Activated effector memory CD4-positive, alpha-beta T cell treated with Interleukin-2 at 50 U/mL for 16 hours (primary cell): ENCODE measurements around the gene GRIN2B.

Experiments used
- DNase-seq: peaks from one replicate; pipeline ENCODE4 v3.0.0-alpha.2; 2020

Gene GRIN2B

DNA sequence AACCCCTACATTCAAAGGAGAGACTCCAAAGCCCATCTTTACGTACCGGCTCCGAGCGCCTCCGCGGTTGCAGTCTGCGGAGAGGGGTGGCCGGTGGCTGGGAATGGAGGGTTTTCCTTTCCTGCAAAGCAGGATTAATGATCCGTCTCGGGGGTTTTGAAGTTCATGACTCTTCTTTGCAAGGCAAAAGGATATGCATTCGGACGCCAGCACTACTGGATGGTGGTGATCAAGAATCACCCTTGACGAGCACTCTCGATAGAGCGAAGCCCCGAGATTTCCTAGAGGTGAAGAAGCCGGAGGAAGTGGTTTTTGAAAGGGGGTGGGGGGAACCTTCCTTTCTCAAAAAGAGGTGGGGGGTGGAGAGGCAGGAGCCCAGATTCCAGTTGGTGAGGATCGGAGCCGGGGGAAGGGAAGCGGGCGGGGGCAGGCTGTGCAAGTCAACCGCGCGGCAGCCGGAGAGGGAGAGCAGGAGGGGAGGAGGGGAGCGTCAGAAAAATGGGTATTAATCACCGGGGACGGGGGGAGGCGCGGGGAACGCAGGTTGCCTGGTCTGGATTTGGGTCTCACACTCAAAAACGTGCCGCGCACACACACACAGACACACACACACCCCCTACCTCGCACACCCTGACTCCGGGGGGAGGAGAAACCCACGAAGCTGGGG lies at the start of gene GRIN2B:
TSS of gene GRIN2B (minus strand) at position 307 of the 667 bp plus-strand sequence. CDS start 115,394 bp downstream, outside the sequence.
- DNase-seq: no peak

DNA sequence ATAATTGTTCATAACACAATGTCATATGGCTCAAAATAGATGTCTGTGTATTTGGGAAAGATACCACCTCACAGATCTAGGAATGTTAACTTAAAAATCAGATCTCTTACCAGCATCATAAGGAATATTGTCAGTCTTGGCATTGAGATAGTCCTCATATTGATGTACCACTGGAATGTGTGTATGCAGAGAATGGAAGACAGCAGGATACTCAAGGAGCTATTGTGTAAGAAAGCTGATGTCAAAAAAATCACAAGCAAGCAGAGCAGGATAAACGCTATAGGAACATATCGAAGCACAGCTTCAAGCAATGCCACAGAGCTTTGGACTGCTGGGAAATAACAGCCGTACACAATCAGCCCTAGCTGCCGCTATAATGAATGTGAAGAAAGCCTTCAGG lies 45.1 kb upstream of the GRIN2B start:
- DNase-seq: no peak

DNA sequence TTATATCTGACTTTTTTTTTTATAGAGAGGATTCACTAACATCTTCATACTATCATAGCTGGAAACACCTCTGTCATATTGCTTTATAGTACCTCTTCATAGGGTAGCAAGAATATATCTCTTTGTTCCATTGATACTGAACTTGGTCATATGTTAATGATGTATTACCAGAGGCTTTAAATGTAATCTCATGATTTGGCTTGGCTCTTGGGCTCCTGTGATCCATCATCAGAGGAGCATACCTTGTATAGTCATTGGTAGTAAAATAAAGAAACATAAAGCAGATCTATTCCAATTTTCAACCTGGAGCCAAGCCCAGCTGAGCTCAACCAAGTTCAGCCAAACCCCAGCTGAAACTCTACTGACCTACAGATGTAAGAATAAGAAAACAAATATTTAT lies 43.2 kb upstream of the GRIN2B start:
- no peak for DNase-seq

DNA sequence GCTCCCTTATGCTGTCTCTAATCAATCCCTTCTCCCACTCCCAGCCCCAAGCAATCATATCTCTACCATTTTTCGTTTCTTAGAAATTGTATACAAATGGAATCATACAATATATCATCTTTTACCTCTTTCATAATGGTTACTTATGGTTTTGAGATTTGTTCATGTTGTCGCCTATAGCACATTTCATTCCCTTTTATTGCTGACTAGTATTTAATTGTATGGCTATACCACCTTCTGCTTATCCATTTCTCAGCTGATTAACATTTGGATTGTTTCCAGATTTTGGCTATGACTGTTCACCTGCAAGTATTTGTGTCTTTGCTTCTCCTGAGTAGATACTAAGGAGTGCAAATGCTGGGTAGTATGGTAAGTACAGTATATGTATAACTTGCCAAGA lies 36.7 kb upstream of the GRIN2B start:
- no peak for DNase-seq

DNA sequence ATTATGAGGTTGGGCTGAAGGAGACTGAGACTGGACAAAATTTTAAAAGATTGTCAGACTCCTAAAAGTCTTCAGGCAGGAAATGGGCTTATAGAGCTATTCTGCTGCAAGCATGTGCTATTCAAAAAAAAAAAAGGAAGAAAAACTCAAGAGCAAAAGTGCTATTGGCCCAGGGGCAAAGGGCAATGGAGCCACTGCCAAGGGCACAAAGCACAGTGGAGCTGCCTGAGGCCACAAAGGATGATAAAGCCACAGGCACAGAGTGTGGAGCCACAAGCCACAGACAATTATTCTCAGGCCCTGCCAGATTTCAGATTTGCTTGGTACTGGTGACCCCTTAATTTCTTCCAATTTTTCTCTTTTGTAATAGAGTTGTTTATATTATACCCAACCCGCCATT lies 29.6 kb upstream of the GRIN2B start:
- no peak for DNase-seq

DNA sequence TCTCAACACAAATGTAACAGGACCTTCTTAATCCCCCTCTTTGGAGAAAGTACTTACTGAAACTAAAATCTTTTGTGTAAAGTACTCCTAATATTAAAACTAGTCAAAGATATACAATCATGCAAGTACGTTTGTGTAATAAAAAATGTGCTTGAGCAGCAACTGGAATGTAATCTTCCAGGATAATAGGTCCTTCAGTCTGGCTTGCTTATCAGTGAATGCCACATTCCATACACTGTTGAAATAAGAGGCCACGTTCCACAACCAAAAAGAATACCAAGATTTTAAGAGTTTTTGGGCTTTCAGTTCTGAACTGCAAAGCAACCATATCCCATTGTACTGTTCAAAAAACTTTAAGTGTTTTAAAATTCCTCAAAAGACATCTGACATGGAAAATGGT lies 26.2 kb upstream of the GRIN2B start:
- no peak for DNase-seq

DNA sequence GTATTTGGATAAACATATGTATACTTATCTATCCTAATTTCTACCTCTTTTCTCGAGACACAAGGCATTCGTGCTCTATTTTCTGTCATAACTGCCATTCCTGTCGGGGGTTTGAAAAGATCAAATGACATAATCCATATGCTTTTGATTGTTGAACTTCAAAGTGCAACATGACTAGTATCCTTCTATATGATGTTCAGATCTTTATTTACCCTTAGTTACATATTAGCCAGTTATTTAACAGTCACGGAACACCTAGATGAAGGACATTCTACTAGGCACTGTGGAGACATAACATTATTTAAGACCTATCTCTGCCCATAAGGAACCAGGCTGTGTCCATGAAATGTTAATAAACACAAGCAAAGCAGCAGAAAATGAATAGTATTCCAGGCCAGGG lies 11.2 kb upstream of the GRIN2B start:
- DNase-seq: no peak

DNA sequence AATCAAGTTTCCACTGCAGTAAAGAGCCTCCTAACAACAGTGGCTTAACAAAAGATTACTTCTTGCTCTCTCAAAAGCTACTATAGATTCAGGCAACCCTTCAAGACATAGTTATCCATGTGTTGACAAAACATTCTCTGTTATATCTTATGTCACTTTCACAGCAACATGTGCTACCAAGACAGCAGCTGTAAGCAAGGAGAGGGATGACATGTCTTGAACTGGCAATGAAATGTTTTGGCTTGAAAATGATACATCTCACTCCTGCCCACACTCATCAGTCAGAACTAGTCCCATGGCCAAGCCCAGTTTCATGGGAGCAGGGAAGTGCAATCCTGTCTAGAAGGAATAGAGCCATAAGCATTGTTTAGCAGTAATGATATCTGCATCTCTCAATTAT lies 10.7 kb upstream of the GRIN2B start:
- no peak for DNase-seq

DNA sequence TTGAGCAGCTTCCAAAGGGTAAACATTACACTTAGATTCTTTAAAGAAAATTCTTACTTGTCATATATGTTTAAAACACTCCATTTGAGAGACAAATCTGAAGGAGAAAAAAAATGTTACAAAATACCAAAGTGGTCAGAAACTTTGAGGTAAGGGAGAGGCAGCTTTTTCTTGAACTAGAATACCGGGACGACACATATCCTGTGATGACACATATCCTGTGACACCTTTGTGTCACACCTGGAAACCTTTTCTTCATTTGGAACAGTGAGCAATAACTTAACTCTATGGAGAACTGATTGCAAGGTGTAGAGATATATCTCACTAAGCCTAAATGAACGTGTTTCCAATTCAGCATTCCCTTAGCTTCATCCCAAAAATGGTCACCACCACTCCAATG lies 4.6 kb upstream of the GRIN2B start:
- DNase-seq: no peak

DNA sequence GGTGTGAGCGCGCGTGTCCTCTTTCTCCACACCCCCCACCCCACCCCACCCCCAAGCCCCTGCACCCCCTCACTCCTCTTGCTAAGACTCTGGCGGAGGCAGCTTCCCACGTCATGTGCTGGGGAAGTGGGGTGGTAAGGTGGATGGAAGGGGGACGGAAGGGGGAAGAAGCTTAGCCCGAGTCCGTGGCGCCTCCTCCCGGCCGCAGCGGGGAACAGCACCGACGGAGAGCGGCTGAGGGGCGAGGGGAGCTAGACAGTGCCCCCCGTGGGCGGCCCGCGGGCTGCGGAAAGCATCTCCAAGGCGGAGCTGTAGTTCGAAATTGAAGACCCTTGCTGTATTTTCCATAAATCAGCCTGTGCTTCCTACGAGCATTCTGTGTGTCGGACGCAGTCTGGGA lies 588 bp upstream of the GRIN2B start:
- no peak for DNase-seq

DNA sequence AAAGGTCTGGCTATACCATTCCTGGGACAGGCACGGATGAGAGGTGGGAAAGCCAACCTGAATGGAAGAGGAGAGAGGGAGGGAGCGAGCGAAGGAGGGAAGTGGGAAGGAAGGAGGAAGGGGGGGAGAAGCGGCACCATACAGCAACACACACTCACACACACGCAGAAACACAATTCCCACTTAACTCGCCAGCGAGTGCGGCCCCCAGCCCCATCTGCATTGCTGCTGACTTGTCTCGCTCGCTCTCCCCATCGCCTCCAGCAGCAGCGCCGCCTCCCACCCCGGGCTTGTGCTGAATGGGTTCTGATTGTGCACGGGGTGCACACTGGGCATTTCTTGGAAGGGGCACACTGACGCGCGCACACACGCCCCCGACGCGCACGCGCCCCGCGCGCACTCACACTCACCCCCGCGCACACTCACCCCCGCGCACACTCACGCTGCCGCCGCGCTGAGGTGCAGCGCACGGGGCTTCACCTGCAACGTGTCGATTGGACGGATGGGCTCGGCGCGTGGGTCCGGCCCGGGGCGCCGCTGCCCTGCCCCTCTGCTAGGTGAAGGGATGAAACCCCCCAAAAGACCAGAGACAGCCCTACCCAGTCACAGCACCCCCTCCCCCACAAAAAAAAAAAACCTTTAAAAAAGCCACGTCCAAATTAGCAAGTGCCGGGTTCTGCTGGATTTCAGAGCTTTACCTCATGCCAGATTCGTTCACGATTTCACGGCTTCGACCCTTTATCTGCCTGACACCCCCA lies 685 bp downstream of the GRIN2B start:
- no peak for DNase-seq

DNA sequence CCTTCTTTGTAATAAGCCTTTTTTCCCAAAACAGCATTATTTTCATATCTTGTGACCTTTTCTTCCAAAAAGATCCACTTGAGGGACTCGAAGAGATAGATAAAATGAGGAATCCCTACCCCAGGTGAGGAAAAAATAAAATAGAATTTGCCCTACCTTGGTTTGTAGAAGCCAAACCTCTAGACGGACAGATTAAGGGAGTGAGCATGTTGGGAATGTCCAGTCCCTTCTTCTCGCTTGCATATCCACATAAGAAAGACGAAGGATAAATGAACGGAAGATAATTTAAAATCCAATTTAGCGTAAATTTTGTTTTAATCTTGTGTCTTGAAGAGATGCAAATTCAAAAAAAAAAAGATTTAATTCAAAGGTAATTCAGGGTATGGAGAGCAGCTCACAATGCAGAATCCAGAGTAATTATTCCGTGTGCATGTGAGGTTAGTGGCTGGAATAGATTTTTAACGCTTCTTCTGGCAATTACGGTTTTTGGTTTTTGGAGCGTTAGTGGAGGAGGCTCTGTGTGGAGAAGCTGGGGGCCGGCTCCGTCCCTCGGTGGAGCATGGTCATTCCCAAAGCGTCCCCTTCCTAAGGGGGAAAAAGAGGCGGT lies 1.5 kb downstream of the GRIN2B start:
- DNase-seq: no peak

DNA sequence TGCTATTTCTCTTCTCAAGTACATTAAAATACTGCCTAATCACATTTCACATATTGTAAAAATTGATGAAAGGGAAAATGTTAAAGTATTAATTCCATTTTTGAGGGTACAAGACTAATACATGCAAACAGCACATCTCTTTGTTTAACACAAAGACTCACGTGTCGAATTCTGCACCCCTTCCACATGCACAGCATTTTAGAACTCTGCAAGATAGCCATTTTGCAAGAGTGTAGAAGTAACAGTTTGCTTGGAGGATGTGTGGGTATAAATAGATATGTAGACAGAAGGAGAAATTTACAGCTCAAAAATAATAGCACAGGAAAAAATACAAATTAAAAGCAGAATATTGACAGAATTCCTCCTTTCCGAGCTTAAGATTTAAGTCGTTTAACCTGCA lies 2.5 kb downstream of the GRIN2B start:
- DNase-seq: no peak

DNA sequence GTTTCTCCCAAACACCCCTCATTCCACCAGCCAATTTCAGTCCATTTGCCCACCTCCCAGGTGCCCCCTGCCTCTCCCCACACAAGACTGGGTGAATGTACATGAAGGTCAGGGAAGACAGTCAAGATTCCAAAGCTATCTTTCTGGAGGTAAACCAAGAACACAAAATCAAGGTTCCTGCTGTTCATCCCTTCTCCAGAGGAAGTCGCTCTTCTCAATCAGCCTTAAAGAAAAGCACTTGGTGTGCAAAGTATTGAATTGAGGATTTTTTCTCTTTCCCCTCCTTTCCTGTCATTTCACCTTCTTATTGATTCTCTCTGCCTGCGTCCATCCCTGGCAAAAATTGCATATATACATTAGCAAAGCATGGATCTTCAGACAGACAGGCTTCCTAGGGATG lies 4.5 kb downstream of the GRIN2B start:
- DNase-seq: no peak

DNA sequence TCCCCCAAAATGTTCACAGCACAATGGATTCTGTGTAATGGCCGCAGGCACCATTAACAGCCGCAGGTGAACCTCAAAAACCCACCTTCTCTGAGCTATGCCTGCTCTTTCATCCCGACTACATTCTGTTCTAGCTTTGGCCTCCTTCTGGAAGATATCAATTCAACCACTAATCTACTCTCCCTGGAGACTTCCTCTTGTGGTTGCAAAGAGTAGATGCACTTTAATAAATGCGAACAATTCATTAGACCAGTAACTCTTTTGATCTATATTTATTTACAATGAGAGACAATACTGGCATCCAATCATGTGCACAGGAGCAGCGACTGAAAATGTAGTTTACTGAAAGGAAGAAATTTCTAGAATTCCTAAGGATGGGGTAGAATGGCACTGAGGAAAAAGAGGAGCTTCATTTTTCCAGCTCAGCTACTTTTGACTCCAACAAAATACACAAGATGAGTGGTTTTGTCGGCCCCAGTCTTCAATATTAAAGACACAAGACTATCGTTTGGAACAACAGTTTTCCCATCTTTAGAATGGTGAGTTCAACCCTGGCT lies 5.3 kb downstream of the GRIN2B start:
- DNase-seq: no peak

DNA sequence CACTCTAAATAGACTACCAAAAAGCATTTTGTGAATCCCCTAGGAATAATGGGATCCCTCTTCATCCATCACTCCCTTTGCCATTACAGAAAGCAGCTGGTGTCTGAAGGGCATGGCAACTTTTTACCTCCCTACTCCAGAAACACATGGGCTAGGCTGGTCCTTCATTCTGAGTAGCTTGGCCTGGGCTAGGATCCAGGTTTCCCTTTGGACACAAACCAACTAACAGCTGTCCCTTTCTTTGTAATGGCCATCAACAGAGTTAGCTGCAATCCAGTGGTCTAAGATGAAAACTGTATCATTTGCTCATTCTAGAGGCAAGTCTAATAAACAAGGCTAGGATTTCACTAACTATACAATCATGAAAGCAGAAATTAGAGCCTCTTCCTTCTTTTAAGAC lies 7.4 kb downstream of the GRIN2B start:
- no peak for DNase-seq

DNA sequence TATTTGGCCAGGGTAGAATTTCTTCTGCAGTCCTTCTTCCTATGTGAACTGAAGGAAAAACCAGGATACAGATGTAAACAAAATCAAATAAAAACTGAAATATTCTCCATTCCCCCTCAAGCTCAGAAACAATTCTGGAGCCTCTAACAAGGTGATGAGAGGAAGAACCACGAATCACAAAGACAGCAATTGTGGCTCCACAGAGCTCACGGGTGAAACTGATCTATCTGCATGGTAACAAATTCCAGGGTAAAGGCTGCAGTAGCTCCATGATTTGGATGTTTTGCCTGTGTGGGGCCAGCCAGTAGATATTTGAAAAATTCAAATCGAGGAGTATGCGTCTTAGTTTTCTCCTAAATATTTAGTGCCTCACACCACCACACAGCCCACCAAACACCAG lies 10.6 kb downstream of the GRIN2B start:
- no peak for DNase-seq

DNA sequence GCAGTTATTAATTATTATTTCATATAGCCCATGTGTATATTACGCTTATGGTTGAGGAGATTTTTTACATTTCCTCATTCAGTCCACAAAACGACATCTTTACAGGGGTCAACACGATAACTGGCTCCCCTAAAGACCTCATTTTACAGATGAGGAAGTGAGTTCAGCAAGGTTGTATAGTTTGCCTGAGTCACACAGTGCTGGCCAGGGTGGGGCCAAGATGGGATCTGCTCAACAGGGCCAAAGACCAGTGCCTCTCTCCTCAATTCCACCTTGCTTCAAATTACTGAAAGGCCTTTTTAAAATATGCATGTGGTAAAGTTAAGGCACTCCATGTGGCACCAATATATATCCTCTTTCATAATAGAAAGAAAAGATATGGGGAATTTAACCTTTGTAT lies 13.1 kb downstream of the GRIN2B start:
- DNase-seq: no peak

DNA sequence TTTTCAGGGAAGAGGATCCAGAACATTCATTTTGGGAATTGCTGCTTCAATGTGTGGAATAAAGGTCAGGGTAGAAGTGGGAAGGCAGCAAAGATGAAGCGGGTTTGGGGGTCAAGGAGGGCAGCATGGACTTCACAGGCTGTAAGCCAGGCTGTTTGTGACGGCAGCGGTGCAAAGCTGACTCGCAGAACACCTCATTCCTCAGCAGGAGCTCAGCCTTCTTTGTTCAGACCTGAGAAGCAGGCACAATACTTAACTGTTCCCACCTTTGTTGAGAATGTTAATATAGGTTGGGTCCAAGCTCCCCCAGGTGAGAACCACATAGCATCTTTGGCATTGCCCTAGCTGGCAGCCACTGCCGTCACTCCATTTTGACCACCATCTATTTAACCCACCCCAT lies 16.7 kb downstream of the GRIN2B start:
- DNase-seq: no peak

DNA sequence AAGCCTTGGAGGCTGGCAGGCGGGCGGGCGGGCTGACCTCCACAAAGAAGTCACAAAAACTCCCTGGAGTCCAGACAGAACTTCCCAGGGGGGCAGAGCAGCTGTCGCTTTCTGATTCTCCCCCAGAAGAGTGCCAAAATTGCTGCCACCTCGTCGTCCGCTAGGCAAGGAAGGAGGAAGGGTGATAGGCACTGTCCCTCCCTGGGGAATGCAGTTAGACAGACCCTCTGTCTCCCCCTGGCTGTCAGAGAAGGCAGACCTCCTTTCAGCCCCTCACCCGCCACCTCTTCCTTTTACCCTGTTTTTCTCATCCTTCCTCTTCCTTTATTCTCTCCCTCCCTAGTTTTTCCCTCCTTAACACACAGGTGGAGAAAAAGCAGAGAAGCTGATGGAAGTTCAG lies 18.7 kb downstream of the GRIN2B start:
- no peak for DNase-seq

DNA sequence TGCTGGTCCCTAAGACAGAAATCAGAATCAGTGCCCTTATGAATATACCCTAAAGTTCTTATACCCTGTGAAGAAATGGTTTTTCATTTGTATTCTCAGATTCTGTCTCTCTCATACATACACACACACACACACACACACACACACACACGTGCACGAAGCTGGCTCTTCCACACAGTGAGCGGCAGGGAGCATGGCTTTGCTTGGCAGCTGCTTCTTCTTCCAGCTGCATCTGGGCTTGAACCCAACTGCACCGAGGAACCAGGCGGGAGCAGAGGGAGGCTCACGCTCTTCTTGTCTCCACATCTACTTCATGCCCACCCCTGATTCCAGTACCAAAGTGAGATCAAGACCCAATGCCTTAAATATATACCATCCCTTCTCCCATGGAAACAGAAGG lies 19.4 kb downstream of the GRIN2B start:
- DNase-seq: no peak

DNA sequence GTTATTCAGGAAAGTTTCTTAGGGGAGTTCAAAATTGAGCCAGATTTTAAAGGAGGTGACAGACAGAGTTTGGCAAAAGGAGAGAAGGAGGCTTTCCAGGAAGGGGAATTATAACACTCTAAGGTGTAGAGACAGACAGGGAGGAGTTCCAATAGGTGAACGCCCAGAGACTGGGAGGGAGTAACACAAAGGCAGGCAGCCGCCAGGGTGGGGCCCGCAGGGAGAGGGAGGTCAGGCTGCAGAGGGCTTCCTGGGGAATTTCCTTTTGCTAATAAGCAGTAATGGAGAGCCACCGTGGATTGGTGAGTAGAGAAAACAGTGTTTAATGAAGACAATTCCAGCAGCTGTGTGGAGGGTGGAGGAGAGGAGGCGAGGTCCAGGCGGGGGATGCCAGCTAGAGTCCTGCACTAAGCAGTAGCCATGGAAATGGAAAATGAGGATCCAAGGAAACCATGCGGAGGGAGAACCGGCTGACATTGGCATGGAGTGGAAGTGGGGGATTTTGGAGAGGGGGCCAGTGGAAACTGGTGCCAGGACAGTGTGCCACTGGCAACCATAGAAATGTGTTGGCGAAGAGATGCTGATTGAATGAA lies 22.2 kb downstream of the GRIN2B start:
- no peak for DNase-seq

DNA sequence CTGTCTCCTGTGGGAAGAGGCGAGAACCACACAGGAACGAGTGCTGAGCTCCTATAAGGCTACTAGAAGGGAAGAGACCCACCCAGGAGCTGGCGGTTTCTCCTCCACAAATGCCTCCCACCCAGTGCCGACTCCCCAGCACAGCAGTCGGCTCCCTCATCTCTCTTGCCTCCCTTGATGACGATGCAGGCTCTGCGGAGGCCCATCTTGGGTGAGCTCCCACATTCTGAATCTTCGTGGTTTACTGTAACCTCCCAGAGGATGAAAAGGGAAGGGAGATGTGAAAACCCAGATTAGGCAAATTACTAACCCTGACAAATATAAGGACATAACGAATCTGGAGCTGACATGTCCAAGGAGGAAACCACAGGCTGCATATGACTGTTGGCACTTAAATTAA lies 23.8 kb downstream of the GRIN2B start:
- DNase-seq: no peak
